Prostate gland (tissue), 2 donors: ENCODE results near the gene PSIP1. TPM values are rescaled to one million over a fixed set of nuclear protein-coding genes. Genes with fewer than 3 reads are reported as not detected.
"Not testable (repeated sequence)": the region's sequence is repeated elsewhere in the genome, so short reads cannot be mapped to it uniquely, and the experiment has no call there.

Source experiments
- DNase-seq: peaks from one replicate; pipeline ENCODE4 v3.0.0-alpha.2; 2019; ENCODE audit warnings: low spot score
- H3K27ac ChIP-seq, 2 donors: fragments of 200-600 bp; sonication (generic); 2 replicates each; pipeline ENCODE4 v1.5.1; 2017 to 2019
- H3K27me3 ChIP-seq: fragments of 200-600 bp; sonication (generic); replicated peaks from 2 replicates; pipeline ENCODE4 v1.5.1; 2019; ENCODE audit not compliant: insufficient read depth
- H3K36me3 ChIP-seq, 2 donors: fragments of 200-600 bp; sonication (generic); 1 replicate in 1 of 2; 2 replicates in 1 of 2; pipeline versions ENCODE4 v1.5.1 to v1.8.1; 2017 to 2019
- H3K4me1 ChIP-seq: fragments of 200-600 bp; sonication (generic); replicated peaks from 2 replicates; pipeline ENCODE4 v1.5.1; 2019
- H3K4me3 ChIP-seq, 2 donors: fragments of 200-600 bp; sonication (generic); 2 replicates each; pipeline ENCODE4 v1.5.1; 2017 to 2019
- H3K9me3 ChIP-seq: fragments of 200-600 bp; sonication (generic); 2 replicates; pipeline ENCODE4 v1.5.1; 2017
- CTCF ChIP-seq, 4 experiments: fragments of 200-600 bp in 2 of 4; fragments of 450-650 bp in 2 of 4; sonication (generic) in 2 of 4; IDR thresholded peaks; 1 replicate in 3 of 4; 2 replicates in 1 of 4; pipeline ENCODE4 v1.5.1; 2016 to 2019; ENCODE audit warnings: antibody characterized with exemption in 4 of 4, mild to moderate bottlenecking in 2 of 4, moderate library complexity in 2 of 4
- POLR2A ChIP-seq: fragments of 450-650 bp; IDR thresholded peaks from one replicate; pipeline ENCODE4 v1.6.1; 2016; ENCODE audit warnings: antibody characterized with exemption, mild to moderate bottlenecking
- POLR2AphosphoS5 ChIP-seq: sonication (generic); formaldehyde crosslinking; IDR thresholded peaks from one replicate; pipeline ENCODE4 v1.6.1; 2017; ENCODE audit warnings: antibody characterized with exemption
- WGBS: methylation state at CpG from one replicate; pipeline ENCODE4 v1.1.5; 2018; 5-methylcytosine and 5-hydroxymethylcytosine counted together
- intact Hi-C: fragments of 100-400 bp; cut with DNase I; formaldehyde crosslinking; loops from one replicate; pipeline ENCODE4 v1.14.2; 2022
- total RNA-seq, 2 donors: library from RNA; depleted of rRNA; stranded (reverse); fragments of >200 nt; gene quantifications; one replicate each; pipeline ENCODE4 v1.1.0, GENCODE V29; 2016

The PSIP1 gene
- total RNA-seq, 2 donors from 2014 or later = 65.3 to 69.6 TPM

GRCh38 chr9:15433661-15434060 is 77.1 kb downstream of the PSIP1 start:
- WGBS = 88% methylated on average over 3 of the region's 3 CpGs
- intact Hi-C loops = no loop called here
- Histone ChIP-seq H3K4me1 (no peaks in the 10 kb centered on the region), H3K36me3 (no peaks in the 10 kb centered on the region), H3K27me3 (no peaks in the 10 kb centered on the region), H3K9me3 (no peaks in the 10 kb centered on the region), H3K4me3 (no peak overlapping the region), H3K27ac (no peak overlapping the region)
- DNase-seq = no peak
- TF ChIP-seq CTCF (IDR thresholded peaks at IDR 0.05) = no peak
- no peak for TF ChIP-seq POLR2AphosphoS5
- no peak for TF ChIP-seq POLR2A

GRCh38 chr9:15433191-15433590 is 77.6 kb downstream of the PSIP1 start:
- H3K27ac ChIP-seq = no peak overlapping the region

GRCh38 chr9:15430920-15431844 is 79.6 kb downstream of the PSIP1 start:
- WGBS = 29% methylated on average over 5 of the region's 5 CpGs
- Histone ChIP-seq H3K27me3 (no peaks in the 10 kb centered on the region), H3K4me3 (no peak overlapping the region), H3K9me3 (no peaks in the 10 kb centered on the region), H3K36me3 (no peaks in the 10 kb centered on the region), H3K27ac (no peak overlapping the region), H3K4me1 (no peaks in the 10 kb centered on the region)
- no peak for DNase-seq
- TF ChIP-seq POLR2A (no peak), POLR2AphosphoS5 (no peak), CTCF (IDR thresholded peaks at IDR 0.05) (no peak)
- intact Hi-C loops = no loop called here

More at GRCh38 chr9:15433191-15433590, 77.6 kb downstream of the PSIP1 start:
- Histone ChIP-seq H3K4me1 (no peaks in the 10 kb centered on the region), H3K9me3 (no peaks in the 10 kb centered on the region), H3K36me3 (no peaks in the 10 kb centered on the region), H3K27me3 (no peaks in the 10 kb centered on the region), H3K4me3 (no peak overlapping the region)
- WGBS = 86% methylated on average over 4 of the region's 4 CpGs
- TF ChIP-seq POLR2A = no peak
- TF ChIP-seq POLR2AphosphoS5 = no peak
- TF ChIP-seq CTCF (IDR thresholded peaks at IDR 0.05) = no peak
- DNase-seq = no peak
- intact Hi-C loops = no loop called here

GRCh38 chr9:15427702-15428101 is 83.1 kb downstream of the PSIP1 start:
- H3K4me1 ChIP-seq, intact Hi-C loops: not testable (repeated sequence)

GRCh38 chr9:15426019-15426418 is 84.8 kb downstream of the PSIP1 start:
- Histone ChIP-seq H3K9me3 (no peaks in the 10 kb centered on the region), H3K4me3 (no peak overlapping the region), H3K36me3 (no peaks in the 10 kb centered on the region), H3K27ac (no peak overlapping the region), H3K4me1 (no peaks in the 10 kb centered on the region), H3K27me3 (no peaks in the 10 kb centered on the region)
- intact Hi-C loops = no loop called here
- no peak for TF ChIP-seq CTCF (IDR thresholded peaks at IDR 0.05)
- no peak for TF ChIP-seq POLR2AphosphoS5
- TF ChIP-seq POLR2A = no peak
- 92% methylated on average over 8 of the region's 8 CpGs for WGBS
- no peak for DNase-seq

More at GRCh38 chr9:15427702-15428101, 83.1 kb downstream of the PSIP1 start:
- not testable (repeated sequence) for H3K27me3 ChIP-seq, H3K36me3 ChIP-seq, H3K9me3 ChIP-seq, H3K4me3 ChIP-seq, H3K27ac ChIP-seq, DNase-seq
- 94% methylated on average over 7 of the region's 7 CpGs for WGBS
